HG03439 (cell line): Measurements from ENCODE around the gene ADGRE2.
"Not testable (repeated sequence)": the region's sequence is repeated elsewhere in the genome, so short reads cannot be mapped to it uniquely, and the experiment has no call there.

Experiments used
- ATAC-seq: cut with Tn5 transposase; IDR thresholded peaks from one replicate; pipeline ENCODE4 v1.9.1; 2021; ENCODE audit warnings: mild to moderate bottlenecking, moderate library complexity; ENCODE audit not compliant: unreplicated experiment

ADGRE2 gene

DNA sequence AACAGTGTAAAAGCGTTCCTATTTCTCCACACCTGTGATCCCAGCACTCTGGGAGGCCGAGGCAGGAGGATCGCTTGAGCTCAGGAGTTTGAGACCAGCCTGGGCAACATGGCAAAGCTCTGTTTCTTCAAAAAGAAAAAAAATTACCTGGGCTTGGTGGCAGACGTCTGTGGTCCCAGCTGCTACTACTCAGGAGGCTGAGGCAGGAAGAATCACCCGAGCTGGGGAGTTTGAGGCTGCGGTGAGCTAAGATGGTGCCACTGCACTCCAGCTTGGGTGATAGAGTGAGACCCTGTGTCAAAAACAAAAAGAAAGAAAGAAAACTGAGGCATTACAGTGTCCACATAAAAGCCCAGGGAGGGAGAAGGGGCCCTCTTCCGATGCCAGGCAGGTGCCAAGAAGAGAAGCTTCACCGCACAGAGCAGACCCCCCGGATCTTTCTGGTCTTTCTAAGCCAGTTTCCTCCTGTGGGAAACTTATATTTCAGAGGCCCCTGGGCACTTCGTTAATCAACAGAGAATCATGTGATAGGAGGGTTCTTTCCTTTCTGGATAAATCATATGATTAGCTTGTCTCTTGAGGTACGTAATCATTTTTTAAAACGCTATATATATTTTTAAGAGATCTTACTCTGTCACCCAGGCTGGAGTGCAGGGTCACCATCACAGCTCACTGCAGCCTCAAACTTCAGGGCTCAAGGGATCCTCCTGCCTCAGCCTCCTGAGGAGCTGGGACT, at the start of gene ADGRE2:
ADGRE2 (minus strand) TSS at position 451 of the 736 bp plus-strand sequence. CDS start 1,804 bp downstream, outside the sequence.
- ATAC-seq, result not testable (repeated sequence)

DNA sequence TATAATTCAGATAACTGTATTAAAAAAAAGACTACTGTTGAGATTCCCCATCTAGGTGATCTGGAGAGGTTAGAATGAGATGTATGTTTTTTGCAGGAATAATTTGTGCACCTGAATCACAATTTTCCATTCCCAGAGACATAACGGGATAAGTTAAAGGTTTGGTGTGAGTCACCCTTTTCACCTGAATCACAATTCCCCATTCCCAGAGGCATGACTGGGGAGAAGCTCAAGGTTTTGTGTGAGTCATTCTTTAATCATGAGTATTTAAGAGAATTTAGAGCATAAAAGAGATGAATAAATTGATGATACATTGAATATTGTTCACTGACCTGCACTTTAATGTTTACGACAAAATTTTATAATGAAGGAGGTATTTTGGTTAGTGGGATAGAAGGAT, 47.6 kb upstream of the ADGRE2 start:
- ATAC-seq, result no peak

- ATAC-seq, result no peak
Observed at GRCh38 chr19:14821937-14822336, 43.6 kb upstream of the ADGRE2 start.

- no peak for ATAC-seq
Observed at GRCh38 chr19:14818588-14818987, 40.2 kb upstream of the ADGRE2 start.

- ATAC-seq, result no peak
Observed at GRCh38 chr19:14817052-14817451, 38.7 kb upstream of the ADGRE2 start.

DNA sequence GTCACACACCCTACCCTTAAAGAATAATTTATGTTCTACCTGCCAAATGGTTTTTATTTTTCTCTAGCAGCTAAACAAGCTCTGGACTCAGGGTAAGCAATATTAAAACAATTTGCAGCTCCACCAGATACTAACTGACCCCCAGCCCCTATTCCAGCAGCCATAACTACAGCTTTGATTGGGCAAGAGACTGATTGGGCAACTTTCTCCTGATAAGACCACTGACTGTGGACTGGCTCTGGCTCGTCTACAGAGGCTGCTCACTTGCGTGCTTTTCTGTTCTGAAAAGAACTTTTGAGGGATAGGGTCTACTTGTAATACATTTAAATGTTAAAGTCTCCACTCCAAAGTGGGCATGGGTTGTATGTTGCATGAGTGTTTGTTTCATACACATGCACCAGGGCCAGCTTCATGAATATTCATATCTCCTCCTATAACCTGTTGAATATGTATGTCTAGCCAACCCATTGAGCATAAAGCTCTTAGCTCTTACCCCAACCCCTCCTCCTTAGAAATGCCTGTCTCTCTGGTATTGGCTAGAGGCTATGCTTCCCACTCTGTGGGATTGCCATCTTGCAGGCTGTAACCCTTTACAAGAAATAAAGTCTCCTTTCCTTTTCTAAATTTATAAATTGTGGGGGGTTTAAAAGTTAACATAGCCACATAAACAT, 36.8 kb upstream of the ADGRE2 start:
- no peak for ATAC-seq

DNA sequence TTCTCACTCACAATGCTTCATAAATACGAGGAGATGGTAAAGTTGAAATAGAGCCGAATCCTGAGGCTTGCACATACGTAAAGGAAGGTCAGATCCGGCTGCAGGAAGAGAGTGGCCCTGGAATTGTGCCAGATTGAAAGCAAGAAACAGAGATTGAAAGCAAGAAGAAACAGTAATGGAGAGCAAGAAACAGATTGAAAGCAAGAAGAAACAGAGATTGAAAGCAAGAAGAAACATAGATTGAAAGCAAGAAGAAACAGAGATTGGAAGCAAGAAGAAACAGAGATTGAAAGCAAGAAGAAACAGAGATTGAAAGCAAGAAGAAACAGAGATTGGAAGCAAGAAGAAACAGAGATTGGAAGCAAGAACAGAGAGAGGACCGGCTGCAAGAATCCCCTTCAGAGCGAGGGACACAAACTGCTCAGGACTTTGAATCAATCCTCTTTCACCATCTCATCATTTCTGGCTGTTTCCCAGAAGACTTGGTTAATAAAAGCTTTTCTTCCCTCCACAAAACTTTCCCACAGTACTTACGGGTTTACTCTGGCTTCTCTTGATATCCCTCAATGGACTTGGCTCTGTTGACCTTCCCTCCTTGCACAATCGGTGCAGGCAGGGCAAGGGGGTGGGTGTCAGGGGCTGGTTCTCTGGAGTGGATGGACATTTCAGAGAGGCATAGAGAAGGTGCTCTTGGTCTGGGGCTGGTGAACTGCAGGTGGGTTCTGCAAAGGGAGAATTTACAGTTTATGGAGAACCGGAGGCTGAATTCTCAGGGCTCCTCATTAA, 31.1 kb upstream of the ADGRE2 start:
- ATAC-seq, result no peak

GRCh38 chr19:14804765-14805164, 26.4 kb upstream of the ADGRE2 start:
- no peak for ATAC-seq

- ATAC-seq, result no peak
Observed at GRCh38 chr19:14798760-14799159, 20.4 kb upstream of the ADGRE2 start.

DNA sequence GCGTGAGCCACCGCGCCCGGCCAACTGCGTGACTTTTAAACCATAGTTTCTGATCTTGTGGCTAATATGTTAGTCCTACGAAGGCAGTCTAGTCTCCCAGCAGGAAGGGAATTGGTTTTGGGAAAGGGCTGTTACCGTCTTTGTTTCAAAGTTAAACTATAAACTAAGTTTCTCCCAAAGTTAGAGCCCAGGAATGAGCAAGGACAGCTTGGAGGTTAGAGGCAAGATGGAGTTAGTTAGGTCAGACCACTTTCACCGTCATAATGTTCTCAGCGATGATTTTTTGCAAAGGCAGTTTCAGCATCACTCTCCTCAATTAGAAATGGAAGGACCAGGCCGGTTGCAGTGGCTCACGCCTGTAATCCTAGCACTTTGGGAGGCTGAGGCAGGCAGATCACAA, 17.7 kb upstream of the ADGRE2 start:
- ATAC-seq, result no peak

- ATAC-seq, result no peak
Observed at GRCh38 chr19:14795078-14795721, 16.8 kb upstream of the ADGRE2 start.

DNA sequence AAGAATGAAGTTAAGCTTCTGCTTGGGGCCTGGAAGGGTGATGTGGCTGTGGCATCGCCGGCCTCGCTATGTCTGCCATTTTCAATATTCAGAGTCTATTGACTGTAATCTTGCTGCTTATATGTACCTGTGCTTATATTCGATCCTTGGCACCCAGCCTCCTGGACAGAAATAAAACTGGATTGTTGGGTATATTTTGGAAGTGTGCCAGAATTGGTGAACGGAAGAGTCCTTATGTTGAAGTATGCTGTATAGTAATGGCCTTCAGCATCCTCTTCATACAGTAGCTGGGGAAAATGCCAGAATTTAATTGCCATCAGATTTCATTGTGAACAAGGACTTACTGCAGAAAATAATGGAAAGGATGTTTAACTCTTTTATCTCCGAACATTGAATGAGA, 13.9 kb upstream of the ADGRE2 start:
- not testable (repeated sequence) for ATAC-seq

GRCh38 chr19:14786421-14786851, 8.1 kb upstream of the ADGRE2 start:
- ATAC-seq, result no peak

DNA sequence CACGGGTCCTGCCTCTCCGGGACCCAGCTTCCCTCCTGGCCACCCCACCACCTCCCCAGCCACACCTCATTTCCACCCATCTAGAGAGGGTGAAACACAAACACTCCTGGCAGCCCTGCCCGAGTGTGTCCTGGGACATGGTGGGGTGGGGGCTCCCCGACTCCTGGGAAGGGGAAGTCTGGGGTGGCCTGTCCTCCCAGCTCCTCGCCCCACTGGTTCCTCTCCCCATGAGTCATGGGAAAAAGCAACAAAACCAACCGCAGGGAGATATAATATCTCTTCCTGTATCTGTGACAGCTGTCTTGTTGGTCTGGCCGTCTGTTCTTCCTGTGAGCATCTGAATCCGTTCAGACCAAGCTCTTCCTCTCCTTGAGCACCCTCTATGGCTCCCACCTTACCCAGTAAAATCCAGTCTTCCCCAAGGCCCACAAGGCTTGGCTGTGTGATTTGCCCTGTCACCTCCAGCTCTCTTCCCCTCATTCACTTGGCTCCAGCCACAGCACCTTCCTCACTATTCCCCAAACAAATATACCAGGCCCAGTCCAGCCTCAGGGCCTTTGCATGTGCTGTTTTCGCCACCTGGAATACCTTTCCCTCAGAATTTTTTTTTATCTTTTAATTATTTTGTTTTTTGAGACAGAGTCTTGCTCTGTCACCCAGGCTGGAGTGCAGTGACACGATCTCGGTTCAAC, 6.9 kb upstream of the ADGRE2 start:
- ATAC-seq, result not testable (repeated sequence)

DNA sequence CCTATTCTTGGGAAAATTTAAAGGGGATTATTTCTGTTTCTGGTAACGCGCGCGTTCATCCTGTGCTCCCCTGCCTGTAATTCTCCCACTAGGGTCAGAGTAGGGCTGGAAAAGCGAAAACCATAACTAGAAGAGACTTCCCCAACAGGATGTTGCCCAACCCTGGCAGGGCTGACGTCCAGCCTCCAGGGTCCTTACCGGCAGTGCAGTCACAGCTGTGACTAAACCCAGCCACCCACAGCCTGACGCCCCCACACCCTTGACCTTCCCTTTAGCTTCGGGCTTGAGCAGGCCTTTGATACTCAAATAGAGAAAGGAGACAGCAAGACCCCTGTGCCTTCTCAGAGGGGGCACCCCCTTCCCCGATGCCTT, 6.4 kb upstream of the ADGRE2 start:
- ATAC-seq, result not testable (repeated sequence)

- ATAC-seq, result not testable (repeated sequence)
Observed at GRCh38 chr19:14783410-14783998, 5.1 kb upstream of the ADGRE2 start.

GRCh38 chr19:14782626-14783409, 4.5 kb upstream of the ADGRE2 start:
- ATAC-seq, result no peak

DNA sequence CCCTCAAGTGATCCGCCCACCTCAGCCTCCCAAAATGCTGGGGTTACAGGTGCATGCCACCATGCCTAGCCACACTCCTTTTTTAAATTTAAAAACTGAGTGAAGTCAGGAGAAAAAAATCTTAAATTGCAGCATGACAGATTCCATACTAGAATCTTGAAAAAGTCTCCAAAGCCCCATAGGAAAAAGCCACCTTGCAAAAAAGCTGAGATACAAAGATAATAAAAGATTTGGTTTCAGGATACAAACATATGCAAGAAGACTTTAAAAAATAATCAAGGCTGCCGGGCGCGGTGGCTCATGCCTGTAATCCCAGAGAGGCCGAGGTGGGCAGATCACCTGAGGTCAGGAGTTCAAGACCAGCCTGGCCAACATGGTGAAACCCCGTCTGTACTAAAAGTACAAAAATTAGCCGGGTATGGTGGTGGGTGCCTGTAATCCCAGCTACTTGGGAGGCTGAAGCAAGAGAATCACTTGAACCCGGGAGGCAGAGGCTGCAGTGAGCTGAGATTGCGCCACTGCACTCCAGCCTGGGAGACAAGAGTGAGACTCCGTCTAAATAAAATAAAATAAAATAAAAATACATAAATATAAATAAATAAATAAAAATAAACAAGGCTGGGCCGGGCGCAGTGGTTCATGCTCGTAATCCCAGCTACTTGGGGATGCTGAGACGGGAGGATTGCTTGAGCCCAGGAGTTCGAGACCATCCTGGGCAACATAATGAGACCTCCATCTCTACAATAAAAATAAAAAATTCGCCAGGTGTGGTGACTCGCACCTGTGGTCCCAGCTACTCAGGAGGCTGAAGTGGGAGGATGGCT, 3.6 kb upstream of the ADGRE2 start:
- ATAC-seq, result not testable (repeated sequence)
